Right lobe of liver (tissue), 4 donors: ENCODE results near the gene CAMK2D.

ENCODE experiments used
- POLR2A ChIP-seq: fragments of 450-650 bp; IDR thresholded peaks from one replicate; pipeline ENCODE4 v1.6.1; 2017; ENCODE audit warnings: antibody characterized with exemption, mild to moderate bottlenecking
- TF ChIP-seq, protein P1 (sequence below), 4 donors: fragments of 200-600 bp in 3 of 4; fragments of 450-650 bp in 1 of 4; IDR thresholded peaks; one replicate each; pipeline versions ENCODE4 v1.5.1 to v1.8.0; 2016 to 2022; ENCODE audit warnings: antibody characterized with exemption in 4 of 4, mild to moderate bottlenecking in 2 of 4
- donor health status: DM: no; HTN: no; CAD: no.
- donor health status: DM: no; HTN: no; CAD: no.
- donor health status: DM: no; HTN: yes; CAD: no.

DNA sequence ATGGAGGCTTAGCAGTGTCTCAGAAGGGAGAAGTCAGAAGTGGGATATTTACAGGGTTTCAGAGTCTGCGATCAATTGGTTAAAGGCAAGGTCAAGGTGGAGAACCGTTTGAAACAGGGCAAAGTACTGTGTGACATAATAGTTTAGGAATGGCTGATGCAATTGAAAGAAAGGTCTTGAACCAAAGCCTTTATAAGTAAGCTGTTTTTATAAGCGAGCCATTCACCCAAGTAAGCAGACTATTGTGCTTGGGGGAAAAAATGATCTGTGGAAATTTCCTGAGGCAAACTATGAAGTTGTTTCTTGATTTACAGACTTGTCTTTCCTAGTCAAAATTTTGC, 327.3 kb downstream of the CAMK2D start:
- TF ChIP-seq, protein P1, sequence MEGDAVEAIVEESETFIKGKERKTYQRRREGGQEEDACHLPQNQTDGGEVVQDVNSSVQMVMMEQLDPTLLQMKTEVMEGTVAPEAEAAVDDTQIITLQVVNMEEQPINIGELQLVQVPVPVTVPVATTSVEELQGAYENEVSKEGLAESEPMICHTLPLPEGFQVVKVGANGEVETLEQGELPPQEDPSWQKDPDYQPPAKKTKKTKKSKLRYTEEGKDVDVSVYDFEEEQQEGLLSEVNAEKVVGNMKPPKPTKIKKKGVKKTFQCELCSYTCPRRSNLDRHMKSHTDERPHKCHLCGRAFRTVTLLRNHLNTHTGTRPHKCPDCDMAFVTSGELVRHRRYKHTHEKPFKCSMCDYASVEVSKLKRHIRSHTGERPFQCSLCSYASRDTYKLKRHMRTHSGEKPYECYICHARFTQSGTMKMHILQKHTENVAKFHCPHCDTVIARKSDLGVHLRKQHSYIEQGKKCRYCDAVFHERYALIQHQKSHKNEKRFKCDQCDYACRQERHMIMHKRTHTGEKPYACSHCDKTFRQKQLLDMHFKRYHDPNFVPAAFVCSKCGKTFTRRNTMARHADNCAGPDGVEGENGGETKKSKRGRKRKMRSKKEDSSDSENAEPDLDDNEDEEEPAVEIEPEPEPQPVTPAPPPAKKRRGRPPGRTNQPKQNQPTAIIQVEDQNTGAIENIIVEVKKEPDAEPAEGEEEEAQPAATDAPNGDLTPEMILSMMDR (IDR thresholded peaks at IDR 0.05), result no peak
- no peak for TF ChIP-seq POLR2A
